ENCODE results near the gene MCF2L2.
A peak's percentile ranks its signal among the peaks of the same experiment; 100 is the strongest.
"Not testable (repeated sequence)": the region's sequence is repeated elsewhere in the genome, so short reads cannot be mapped to it uniquely, and the experiment has no call there.

Gene MCF2L2

DNA sequence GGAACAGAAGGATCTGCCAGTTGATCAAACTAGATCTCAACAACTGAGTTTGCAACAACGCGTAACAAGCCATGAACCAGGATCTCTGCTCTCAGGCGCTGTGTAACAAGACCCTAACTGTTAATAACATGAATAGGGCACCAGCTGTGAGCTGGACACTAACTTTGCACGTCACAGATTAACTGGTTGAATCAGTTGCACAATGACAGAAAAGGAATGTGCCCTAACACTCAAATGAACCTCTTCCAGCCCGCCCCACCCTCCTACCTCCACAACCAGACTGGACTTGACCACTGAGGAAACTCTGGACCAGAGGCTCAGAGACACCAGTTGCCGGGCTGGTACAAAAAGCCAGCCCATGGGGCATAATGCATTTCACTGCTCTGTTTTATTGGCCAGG is 34.3 kb downstream of the MCF2L2 start:
- DNase-seq: no peak

DNA sequence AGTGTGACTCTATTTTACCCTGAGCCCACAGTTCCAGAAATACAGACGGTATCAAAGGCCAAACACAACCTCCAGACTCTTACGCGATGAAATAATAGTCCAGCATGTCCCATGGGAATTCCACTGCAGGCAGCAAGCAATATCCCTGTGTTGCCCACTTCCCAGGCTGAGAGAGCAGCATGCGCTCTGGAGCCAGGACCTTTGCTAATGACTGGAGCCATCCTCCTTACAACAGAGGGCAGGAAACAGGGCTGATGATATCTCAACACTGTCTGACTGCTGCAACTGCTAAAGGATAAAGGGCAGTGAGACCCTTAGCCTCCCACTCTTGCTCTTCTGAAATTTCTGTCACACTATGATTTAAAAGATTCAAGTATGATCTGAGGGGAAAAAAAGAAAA is 34.8 kb downstream of the MCF2L2 start:
- peak; percentile 70 for DNase-seq

DNA sequence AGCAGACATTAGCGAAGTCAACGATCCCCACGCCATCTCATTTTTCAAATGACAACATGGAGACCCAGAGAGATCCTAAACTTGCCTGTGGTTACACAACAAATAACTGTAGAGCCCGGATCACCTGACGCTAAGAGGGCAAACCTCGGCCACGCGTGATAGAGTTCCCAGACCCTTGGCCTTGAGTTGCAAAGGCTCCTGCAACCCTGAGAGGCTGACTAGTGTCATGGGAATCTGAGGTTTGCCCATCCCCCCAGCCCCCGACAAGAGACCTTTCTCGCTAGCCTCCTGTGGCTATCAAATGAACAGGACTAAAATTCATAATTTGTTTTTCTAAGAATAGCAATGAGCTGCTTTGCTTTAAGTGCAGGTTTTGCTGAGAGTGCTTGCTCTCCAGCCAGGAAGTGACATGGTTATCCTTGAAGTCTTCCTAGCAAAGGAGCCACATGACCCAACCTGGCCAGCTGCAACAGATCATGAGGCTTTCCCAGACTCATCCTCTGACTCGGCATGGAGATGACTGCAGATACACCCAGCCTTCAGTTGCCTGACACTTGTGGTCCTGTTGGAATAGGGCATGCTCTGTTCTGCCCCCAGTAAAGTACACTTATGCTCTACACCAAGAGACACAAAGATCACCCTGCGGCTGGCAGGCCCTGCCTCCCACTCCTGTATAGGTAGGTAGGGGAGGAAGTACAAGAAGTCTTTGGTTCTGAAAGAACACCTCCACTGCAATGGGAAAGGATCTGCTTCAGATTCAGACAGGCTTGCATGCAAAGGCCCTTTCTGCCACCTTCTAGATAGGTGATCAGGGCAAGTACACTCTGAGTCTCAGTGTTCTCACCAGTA is 36.0 kb downstream of the MCF2L2 start:
- DNase-seq: peak; percentile 72

DNA sequence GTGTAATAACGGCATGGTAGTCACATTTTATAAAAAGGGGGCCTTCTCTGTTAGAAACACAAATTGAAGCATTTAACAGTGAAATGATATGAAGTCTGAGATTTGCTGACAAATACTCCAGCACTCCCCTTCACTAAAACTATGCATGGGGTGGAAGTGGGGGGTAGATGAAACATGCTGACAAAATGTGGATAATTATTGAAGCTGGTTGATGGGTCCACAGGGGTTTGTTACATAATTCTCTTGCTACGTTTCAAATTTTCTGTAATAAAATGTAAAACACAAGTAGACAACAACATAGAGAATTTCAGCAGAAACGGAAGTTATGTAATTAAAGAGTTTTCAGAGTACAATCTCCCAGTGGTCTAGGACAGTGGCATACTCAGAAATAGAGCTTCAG is 37.0 kb downstream of the MCF2L2 start:
- no peak for DNase-seq

DNA sequence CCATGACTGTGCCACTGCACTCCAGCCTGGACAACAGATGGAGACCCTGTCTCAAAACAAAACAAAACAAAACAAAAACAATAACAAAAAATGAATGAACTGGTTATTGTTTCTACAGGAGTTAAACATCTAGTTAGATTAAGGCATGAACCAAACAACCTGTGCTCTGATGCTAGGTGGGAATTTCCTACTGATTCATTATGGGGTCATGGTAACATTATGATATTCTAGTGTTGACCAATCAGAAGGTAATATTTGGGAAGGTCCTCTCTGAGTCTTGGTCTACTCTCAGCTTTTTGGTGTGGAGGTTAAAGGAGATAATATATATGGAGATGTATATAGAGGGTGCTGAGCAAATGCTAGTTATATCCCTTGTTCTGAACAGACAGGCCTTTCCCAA is 37.6 kb downstream of the MCF2L2 start:
- DNase-seq: no peak

DNA sequence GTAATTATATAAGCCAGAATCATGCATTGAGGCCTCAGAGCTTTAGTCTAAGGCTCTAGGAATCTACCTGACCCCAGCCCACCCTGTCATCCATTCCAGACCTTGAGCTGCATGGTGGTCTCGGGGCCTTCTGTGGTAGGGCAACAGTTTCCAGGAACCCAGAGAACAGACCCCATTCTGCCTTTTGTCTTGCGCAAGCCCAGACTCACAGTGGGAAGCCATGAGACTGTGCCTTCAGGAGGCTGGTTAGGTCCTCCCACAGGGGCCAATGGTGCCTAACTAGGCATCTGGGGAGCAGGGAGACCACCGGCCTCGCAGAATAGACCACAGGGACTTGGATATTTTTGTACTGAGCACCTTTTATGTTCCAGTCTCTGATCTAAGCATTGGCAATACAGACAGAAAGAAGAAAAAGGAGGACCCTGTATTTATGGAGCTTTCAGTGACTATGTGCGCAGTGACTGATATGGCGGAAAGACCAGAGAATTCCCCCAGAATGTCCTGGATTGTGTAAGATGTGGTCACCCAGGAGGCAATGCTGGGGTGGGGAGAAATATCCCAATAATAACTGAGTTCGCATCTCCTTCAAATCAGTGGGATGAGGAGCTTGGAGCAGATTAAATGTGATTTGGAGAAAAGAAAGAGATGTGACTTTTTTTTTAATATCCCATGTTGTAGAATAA is 40.1 kb downstream of the MCF2L2 start:
- DNase-seq: no peak

DNA sequence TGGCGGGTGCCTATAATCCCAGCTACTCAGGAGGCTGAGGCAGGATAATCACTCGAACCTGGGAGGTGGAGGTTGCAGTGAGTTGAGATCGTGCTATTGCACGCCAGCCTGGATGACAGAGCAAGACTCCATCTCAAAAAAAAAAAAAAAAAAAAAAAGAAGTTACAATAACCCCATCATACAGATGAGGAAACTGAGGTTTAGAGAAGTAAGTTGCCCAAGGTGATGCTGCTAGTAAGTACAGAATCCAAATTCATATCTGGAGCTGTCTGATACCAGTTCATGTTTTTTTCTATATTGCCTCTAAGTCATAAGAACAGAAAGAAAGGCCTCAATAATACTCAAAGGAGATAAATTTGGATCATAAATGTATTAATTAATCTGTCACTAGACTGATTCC is 40.6 kb downstream of the MCF2L2 start:
- DNase-seq: no peak

DNA sequence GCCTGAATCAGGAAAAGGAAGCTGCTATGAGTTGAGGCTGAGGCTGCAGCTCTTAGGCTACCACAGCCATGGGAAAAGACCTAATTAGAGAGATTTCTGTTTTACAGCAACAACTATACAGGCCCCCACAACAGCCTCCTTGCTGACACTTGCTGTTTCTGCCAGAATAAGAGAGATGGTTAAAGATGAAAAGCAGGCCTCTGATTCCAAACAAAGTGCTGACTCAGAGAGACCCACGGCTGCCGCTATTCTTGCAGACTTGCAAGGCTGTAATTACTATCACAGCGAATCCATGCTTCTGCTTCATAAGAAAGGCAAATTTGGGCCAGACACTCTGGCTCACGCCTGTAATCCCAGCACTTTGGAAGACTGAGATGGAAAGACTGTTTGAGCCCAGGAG is 41.8 kb downstream of the MCF2L2 start:
- peak; percentile 79 for DNase-seq

DNA sequence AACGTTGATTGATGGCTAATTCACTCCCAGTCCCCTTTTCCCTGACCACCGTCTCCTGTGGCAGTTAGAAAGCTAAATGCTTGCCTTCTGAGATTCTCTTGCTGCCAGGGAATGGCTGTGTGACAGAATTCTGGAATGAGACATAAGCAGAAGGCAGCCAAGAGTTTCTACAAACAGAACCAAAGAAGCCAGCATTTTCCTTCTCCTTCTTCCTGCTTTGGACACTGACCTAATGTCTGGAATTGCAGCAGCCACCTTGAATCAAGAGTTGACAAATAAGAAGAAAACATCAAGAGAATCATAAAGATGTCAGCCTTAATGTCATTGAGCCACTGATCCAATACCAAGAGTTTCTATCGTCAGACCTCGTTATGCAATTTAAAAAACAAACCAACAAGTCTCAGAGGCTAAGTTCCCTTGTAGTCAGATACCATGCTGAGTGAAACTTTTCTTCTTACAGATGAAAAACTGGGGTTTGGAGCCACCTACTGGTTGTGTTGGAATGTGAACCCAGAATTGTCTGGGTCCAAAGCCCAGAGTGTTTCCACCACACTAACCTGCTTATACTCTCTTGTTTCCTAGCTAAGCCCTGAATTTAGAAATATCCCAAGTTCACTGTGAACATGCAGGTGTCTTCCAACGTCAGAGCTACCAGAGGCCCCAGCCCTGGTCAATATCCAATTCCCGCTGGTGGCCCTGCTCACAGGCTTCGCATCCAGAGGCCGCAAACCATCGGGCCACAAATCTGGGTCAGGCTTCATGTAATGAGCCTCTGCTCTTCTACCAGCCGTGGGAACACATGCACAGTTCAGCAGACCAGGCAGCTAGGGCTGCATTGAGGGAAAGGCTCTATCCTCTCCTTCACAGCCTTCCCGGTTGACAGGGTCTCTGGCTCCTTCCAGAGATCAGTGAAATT is 42.5 kb downstream of the MCF2L2 start:
- DNase-seq: peak; percentile 75

DNA sequence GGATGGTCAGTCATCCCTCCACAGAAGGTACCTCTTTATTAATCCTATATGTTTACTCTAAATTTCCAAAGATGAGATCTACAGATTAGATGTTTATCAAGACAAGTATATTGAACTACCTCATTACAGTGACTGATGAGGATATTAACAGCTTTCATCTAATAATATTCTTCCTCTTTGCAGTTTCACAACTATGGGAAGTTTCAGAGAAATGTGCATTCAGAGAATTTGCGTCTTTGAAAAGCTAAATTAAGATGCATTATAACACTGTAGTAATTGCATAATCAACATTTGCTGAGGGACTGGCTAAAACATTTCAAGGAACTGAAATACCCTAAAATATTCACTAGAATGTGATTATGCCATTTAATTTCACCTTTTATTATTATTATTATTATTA is 46.7 kb downstream of the MCF2L2 start:
- no peak for DNase-seq

DNA sequence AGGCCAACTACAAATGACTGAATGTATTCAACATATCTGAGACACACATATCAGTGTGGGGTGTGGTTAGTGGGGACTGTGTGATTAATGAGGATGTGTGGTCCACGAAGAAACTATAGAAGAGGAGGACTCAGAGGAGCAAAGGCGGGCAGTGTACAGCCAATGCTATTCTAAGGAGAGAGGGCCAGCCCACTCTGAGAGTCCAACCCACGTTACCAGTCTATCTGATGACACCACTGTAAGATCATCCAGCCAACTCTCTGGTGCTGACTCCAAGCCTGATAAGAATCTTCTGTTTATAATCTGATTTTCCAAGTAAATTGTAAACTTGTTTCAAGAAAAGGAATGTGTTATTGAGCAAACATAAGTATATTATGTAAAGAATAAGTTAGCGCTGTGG is 47.2 kb downstream of the MCF2L2 start:
- DNase-seq: no peak

DNA sequence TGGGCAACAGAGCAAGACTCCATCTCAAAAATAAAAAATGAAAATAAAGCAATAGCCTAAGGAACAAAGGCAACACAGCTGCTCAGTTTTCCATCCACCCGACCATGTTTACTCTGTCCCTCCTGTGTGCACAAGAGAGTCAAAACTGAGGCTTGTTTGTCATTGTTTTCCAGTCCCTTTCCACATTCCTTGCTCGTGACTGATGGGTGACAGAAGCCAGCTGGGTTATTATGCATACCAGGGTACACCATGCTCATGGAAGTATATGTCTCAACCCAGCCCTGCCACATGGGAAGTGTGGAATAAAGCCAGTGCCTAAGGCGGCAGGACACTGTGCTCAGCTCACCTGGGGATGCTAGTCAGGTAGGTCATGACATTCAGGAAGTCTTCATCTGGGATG is 49.5 kb downstream of the MCF2L2 start:
- no peak for DNase-seq

DNA sequence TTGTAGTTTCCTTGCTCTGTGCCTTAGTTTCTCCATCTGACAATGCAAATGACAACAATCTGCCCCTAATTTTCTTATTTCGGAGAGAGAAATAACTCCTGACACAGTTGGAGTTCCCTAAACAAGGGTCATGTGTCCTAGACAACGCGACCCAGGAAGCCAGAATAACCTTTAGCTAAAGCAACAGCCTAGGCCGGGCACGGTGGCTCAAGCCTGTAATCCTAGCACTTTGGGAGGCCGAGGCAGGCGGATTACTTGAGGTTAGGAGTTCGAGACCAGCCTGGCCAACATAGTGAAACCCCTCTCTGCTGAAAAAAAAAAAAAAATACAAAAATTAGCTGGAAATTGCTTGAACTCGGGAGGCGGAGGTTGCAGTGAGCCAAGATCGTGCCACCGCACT is 49.9 kb downstream of the MCF2L2 start:
- DNase-seq: no peak

DNA sequence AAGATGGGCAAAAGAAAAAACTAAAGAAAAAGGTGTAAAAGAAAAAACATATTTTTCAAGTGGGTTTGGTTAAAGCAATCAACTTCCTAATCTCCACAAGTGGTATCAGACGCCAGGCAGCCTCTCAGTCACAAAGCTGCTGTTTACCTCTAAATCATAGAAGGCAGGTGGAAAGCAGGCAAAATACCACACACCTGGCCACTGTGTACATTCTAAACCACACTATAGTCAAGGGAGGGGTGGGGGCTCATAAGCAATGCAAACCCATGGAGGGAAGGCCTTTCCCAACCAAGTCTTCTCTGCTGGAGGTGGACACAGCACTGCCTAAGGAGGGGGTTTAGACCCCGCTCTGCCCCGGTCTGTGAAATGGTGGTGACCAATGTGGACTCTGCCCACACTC is 50.4 kb downstream of the MCF2L2 start:
- DNase-seq: no peak

DNA sequence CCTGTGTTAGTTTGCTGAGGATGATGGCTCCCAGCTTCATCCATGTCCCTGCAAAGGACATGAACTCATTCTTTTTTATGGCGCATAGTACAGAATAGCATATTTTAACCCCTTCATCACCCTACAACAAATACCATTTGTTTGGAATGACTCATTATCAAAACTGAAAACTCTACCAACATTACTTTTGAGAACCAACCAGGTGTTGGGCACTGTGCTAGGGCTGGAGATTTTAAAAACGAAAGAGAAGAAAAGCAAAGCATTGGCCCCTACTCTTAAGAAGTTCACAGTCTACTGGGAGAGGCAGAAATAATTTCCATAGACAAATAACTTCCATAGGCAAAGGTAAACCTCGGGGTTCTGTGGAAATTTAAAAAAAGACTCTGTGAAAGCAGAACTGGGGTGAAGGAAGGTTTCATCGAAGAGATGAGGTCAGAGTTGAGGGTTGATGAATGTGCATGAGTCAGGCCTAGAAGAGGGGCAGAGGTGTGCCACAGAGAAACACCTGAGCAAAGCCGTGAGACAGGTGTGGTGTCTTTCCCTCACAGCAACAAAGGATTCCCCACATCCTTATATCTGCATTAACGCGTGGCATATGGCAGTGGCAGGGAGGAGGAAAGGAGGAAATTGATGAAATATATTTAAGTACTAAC is 51.0 kb downstream of the MCF2L2 start:
- DNase-seq: no peak

DNA sequence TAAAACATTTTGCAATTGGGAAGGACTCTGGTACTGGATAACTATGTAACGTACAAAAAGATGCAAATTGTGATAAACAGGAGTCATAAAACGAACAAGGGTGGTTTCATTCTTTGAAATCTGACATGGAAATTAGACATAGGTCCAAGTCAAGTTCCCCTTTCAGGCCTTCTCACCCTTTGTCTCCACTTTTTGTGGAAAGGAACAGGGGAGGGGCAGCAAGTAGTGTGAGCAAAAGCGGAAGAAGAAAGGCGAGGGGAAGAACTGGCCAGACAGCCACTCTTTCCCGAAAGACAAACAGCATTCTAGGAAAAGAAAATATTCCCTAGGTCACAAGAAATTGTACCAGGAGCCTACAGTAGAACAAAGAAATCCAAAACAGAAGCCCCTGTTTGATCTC is 52.6 kb downstream of the MCF2L2 start:
- DNase-seq: no peak

DNA sequence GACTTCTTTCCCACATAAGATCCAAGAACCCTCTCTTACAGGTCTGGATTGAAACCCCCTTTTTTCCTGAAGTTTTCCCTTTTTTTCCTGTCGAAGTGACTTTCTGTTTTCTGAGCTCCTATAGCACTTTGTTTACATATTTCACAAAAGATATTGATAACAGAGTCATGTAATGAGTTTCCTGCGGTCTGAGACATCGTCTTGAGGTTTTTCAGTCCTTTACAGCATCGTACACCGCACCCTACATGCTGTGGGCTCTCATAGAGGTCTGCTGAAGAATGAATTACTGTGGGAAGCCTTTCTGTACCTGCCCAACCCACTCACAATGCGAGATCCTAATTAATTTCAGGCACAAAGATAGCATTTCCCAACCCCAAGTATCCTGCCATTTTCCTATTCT is 53.1 kb downstream of the MCF2L2 start:
- no peak for DNase-seq

DNA sequence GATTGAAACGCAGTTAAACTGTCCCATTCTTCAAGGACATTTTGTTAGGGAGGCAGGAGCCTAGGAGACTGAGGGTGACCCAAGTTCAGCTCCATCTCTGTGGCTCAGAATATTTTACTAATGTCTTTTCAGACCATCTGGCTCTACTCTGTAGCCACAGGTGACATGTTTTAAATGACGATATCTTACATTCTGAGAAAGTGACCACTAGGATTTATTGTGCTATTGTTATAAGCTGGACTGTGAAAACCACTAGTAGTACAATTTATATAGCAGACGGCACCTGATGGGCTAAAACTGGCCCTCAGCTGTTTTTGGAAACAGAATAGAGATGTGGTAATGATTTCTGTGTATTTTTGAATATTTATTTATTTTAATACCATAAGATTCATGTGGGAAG is 55.5 kb downstream of the MCF2L2 start:
- DNase-seq: no peak

DNA sequence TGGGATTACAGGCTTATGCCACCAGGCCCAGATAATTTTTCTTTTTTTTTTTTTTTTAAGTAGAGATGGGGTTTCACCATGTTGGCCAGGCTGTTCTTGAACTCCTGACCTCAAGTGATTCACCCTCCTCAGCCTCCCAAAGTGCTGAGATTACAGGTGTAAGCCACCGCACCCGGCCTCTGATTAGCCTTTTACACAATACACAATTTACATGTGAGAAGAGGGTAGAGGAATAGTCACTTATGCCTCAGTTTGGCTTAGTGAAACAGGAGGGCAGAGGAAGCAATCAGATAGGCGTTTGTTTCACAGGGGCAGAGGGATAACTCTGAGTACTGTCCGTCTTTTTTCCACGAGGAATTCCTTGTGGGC is 56.8 kb downstream of the MCF2L2 start:
- DNase-seq: not testable (repeated sequence)

DNA sequence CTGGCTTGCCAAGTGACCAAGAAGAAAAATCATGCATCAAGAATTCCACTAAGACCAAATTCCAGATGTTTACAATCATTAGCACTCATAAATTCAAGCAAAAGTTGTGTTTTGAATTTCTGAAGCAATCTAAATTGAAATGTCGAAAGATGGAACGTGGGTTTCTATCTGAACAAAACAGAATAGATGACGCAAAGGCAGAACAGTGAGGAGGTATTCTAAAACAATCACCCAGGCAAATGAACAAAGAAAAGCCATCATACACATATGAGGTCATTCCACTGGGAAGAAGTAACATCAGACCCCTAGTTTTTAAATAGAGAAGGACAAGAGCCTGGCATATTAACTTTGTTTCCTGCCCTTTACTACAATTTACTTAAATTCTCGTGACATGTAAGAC is 58.0 kb downstream of the MCF2L2 start:
- DNase-seq: no peak

DNA sequence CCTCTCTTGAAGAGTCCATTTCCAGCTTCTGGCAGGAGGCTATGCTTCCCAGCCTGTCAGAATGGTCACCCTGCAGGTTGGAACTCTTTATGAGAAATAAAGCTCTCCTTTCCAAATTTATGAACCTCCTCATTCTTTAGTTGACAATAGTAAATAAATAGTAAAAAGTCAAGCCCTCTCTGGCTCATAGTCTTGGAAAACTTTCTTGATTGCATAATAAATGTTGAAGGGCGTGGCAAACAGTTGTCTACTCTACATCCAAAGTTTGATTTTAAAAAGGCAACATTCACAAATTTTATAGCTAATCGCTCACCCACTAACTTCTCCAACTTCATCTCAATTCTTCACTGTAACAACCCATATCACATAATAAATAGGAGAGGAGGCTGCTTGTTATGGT is 58.8 kb downstream of the MCF2L2 start:
- no peak for DNase-seq

DNA sequence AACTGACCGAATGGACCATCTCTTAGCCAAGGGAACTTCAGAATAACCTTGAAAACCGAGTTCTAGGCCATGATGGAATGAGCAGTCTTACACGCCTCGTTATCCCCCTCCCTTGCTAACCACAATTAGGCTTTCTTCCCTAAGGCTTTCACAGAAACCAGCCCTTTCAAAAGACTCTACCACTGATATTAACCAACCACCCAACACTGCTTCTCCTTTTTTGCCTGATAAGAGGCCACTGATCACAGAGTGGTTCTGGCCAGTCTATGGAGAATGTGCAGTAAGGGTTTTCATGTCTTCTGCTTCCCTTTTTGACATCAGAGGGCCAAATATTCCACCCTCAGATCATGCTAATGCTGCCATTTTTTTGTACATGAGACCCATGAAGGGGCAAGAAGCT is 59.3 kb downstream of the MCF2L2 start:
- no peak for DNase-seq

DNA sequence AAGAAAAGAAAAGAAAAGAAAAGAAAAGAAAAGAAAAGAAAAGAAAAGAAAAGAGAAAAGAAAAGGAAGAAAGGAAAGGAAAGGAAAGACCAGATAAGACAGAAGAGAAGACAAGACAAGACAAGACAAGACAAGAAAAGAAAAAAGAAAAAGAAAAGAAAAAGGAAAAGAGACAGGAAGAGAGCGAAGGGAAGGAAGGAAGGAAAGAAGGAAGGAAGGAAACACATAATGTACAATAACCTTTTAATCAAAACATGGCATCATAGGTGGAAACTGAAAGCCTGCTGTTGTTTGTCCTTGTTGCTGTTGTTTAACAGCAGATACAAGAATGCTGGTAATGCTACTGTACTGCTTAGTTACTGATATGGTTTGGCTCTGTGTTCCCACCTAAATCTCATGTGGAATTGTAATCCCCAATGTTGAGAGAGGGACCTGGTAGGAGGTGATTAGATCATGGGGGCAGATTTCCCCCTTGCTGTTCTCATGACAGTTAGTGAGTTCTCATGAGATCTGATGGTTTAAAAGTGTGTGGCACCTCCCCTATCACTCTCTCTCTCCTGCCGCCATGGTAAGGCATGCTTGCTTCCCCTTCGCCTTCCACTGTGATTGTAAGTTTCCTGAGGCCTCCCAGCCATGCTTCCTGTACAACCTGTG is 67.3 kb downstream of the MCF2L2 start:
- no peak for DNase-seq
